HCT116 (cell line): Measurements from ENCODE around the gene CCDC146. TPM values are rescaled to one million over a fixed set of nuclear protein-coding genes. Genes with fewer than 3 reads are reported as not detected.

ENCODE experiments used
- ATAC-seq: fragments of 200-7000 bp; cut with Tn5 transposase; 2 replicates; pipeline ENCODE4 v1.9.1; 2020; ENCODE audit warnings: mild to moderate bottlenecking, moderate library complexity
- BruUV-seq: library from RNA; stranded (reverse); fragments of 400-500 nt; replicated peaks from 2 replicates; lab custom pipeline; 2021; lab: Mats Ljungman, UMichigan
- CTCF ChIA-PET: fragments of 300-600 bp; sonication (Branson Sonifier 250); formaldehyde crosslinking; loops from one replicate; lab custom pipeline; 2021; ENCODE audit warnings: antibody characterized with exemption; lab: Charles Lee
- POLR2A ChIA-PET: fragments of 300-600, 350-600 bp; sonication (Branson Sonifier 250); formaldehyde crosslinking; loops from one replicate; lab custom pipeline; 2021; ENCODE audit warnings: antibody characterized with exemption; lab: Charles Lee
- RAD21 ChIA-PET, 2 experiments: fragments of 300-600 bp; sonication (Branson Sonifier 250); formaldehyde crosslinking; loops; one replicate each; lab custom pipeline; 2023; ENCODE audit warnings: low total read pairs in 2 of 2; ENCODE audit not compliant: uncharacterized antibody in 2 of 2, unreplicated experiment in 2 of 2, low non-redundant PET in 1 of 2; lab: Charles Lee
- DNase-seq: peaks from one replicate; pipeline ENCODE4 v3.0.0-alpha.2; 2010; ENCODE audit warnings: low read depth, low spot score
- H2AFZ ChIP-seq: fragments of 200-600 bp; shearing (Covaris generic), sonication (generic); 2 replicates; pipeline ENCODE4 v1.6.1; 2017; ENCODE audit warnings: low read depth, mixed run types, mixed read lengths, antibody characterized with exemption, low read length; ENCODE audit not compliant: poor library complexity, severe bottlenecking
- H3K27ac ChIP-seq: 2 replicates; pipeline ENCODE4 v1.5.1; 2012; ENCODE audit warnings: low read depth, low read length
- H3K27me3 ChIP-seq: fragments of 200-600 bp; sonication (generic); 2 replicates; pipeline ENCODE4 v1.6.1; 2016; ENCODE audit warnings: mixed run types, low read length, mixed read lengths; ENCODE audit not compliant: insufficient read depth
- H3K36me3 ChIP-seq, 2 experiments: fragments of 200-500 bp in 1 of 2; fragments of 200-600 bp in 1 of 2; sonication (Bioruptor generic) in 1 of 2; sonication (generic) in 1 of 2; 2 replicates each; pipeline versions ENCODE4 v1.5.1 to v1.6.1; 2014 to 2016; ENCODE audit warnings: low read length in 2 of 2, inconsistent platforms in 1 of 2, mixed read lengths in 1 of 2, mixed run types in 1 of 2; ENCODE audit not compliant: insufficient read depth in 2 of 2, control insufficient read depth in 1 of 2
- H3K4me1 ChIP-seq, 2 experiments: fragments of 200-600 bp in 1 of 2; sonication (generic) in 1 of 2; 2 replicates each; pipeline versions ENCODE4 v1.5.1 to v1.6.1; 2012 to 2017; ENCODE audit warnings: low read length in 2 of 2, inconsistent platforms in 1 of 2, mild to moderate bottlenecking in 1 of 2, mixed read lengths in 1 of 2, mixed run types in 1 of 2, moderate library complexity in 1 of 2; ENCODE audit not compliant: insufficient read depth in 2 of 2, control insufficient read depth in 1 of 2
- H3K4me2 ChIP-seq: fragments of 200-600 bp; sonication (generic); 2 replicates; pipeline ENCODE4 v1.6.1; 2017; ENCODE audit warnings: mixed run types, low read length, mixed read lengths
- H3K4me3 ChIP-seq, 2 experiments: fragments of 200-600 bp in 1 of 2; sonication (generic) in 1 of 2; replicated peaks in 1 of 2; 2 replicates each; pipeline ENCODE4 v1.5.1; 2011 to 2016; ENCODE audit warnings: low read length in 2 of 2, control low read depth in 1 of 2, low read depth in 1 of 2, mild to moderate bottlenecking in 1 of 2, mixed read lengths in 1 of 2, mixed run types in 1 of 2
- H3K79me2 ChIP-seq: fragments of 200-600 bp; sonication (generic); 2 replicates; pipeline ENCODE4 v1.6.1; 2017; ENCODE audit warnings: mild to moderate bottlenecking, mixed run types, low read length, moderate library complexity, mixed read lengths; ENCODE audit not compliant: insufficient read depth
- H3K9ac ChIP-seq: fragments of 200-600 bp; sonication (generic); 2 replicates; pipeline ENCODE4 v1.6.1; 2016; ENCODE audit warnings: low read length, mixed read lengths
- H3K9me2 ChIP-seq: fragments of 200-600 bp; sonication (generic), shearing (Covaris generic); 2 replicates; pipeline ENCODE4 v1.6.1; 2017; ENCODE audit warnings: mixed run types, mild to moderate bottlenecking, moderate library complexity; ENCODE audit not compliant: insufficient read depth
- H3K9me3 ChIP-seq, 2 experiments: fragments of 200-500 bp in 1 of 2; fragments of 200-600 bp in 1 of 2; sonication (Bioruptor generic) in 1 of 2; sonication (generic) in 1 of 2; 2 replicates each; pipeline ENCODE4 v1.6.1; 2014 to 2017; ENCODE audit warnings: low read length in 2 of 2, mixed read lengths in 2 of 2, inconsistent platforms in 1 of 2, low read depth in 1 of 2, mild to moderate bottlenecking in 1 of 2, mixed run types in 1 of 2, moderate library complexity in 1 of 2; ENCODE audit not compliant: control insufficient read depth in 1 of 2, insufficient read depth in 1 of 2
- H4K20me1 ChIP-seq: fragments of 200-600 bp; sonication (generic), shearing (Covaris generic); 2 replicates; pipeline ENCODE4 v1.6.1; 2017; ENCODE audit warnings: mixed run types, mild to moderate bottlenecking, moderate library complexity; ENCODE audit not compliant: insufficient read depth
- CTCF ChIP-seq, 3 experiments: fragments of 200-600 bp in 1 of 3; sonication (generic) in 1 of 3; IDR thresholded peaks in 2 of 3; conservative IDR thresholded peaks in 1 of 3; 2 replicates each; pipeline ENCODE4 v1.5.1; 2012 to 2017; ENCODE audit warnings: low read depth in 2 of 3, low read length in 2 of 3, antibody characterized with exemption in 1 of 3, borderline replicate concordance in 1 of 3, control low read depth in 1 of 3, mild to moderate bottlenecking in 1 of 3, mixed read lengths in 1 of 3, mixed run types in 1 of 3, moderate library complexity in 1 of 3; ENCODE audit not compliant: insufficient read depth in 1 of 3
- EGR1 ChIP-seq: IDR thresholded peaks from 2 replicates; pipeline ENCODE4 v1.6.1; 2012; ENCODE audit warnings: low read depth
- EZH2 ChIP-seq: fragments of 200-600 bp; sonication (generic); IDR thresholded peaks from 2 replicates; pipeline ENCODE4 v1.6.1; 2017; ENCODE audit warnings: antibody characterized with exemption, mixed run types
- FOSL1 ChIP-seq: IDR thresholded peaks from 2 replicates; pipeline ENCODE4 v1.6.1; 2012; ENCODE audit warnings: low read depth
- POLR2A ChIP-seq: IDR thresholded peaks from 2 replicates; pipeline ENCODE4 v1.7.0; 2011; ENCODE audit warnings: borderline replicate concordance; ENCODE audit not compliant: insufficient read depth, insufficient read length; ENCODE audit errors: extremely low read depth
- SIN3A ChIP-seq: IDR thresholded peaks from 2 replicates; pipeline ENCODE4 v1.6.1; 2012; ENCODE audit warnings: low read depth
- SP1 ChIP-seq: IDR thresholded peaks from 2 replicates; pipeline ENCODE4 v1.6.1; 2012; ENCODE audit warnings: low read depth
- YY1 ChIP-seq: IDR thresholded peaks from 2 replicates; pipeline ENCODE4 v1.6.1; 2011; ENCODE audit warnings: low read length, low read depth, moderate library complexity, mild to moderate bottlenecking; ENCODE audit not compliant: insufficient replicate concordance; ENCODE audit errors: extremely low read depth
- ZNF274 ChIP-seq: fragments of 200-500 bp; sonication (Bioruptor generic); IDR thresholded peaks from 2 replicates; pipeline ENCODE4 v1.6.1; 2014; ENCODE audit warnings: mild to moderate bottlenecking, low read depth, low read length, inconsistent platforms
- intact Hi-C: fragments of 100-400 bp; cut with micrococcal nuclease; formaldehyde crosslinking; loops from 2 replicates; pipeline ENCODE4 v1.10.0; 2022
- total RNA-seq: library from RNA; stranded (reverse); gene quantifications from one replicate; pipeline ENCODE4 v1.2.1, GENCODE V29; 2021; ENCODE audit not compliant: unreplicated experiment

CCDC146 gene
- total RNA-seq, 1 experiment from 2014 or later, result 6.3 TPM

- no peaks in the 10 kb centered on the region for H4K20me1 ChIP-seq
- no TSS peak for BruUV-seq
- H2AFZ ChIP-seq, result no peak overlapping the region
- ChIA-PET RAD21 (no interaction called here), POLR2A (no interaction called here), CTCF (no interaction called here)
- no peaks in the 10 kb centered on the region for H3K4me1 ChIP-seq
- no peak overlapping the region for H3K4me2 ChIP-seq
- no peaks in the 10 kb centered on the region for H3K36me3 ChIP-seq
- H3K9me2 ChIP-seq, result no peaks in the 10 kb centered on the region
- no peak overlapping the region for H3K9ac ChIP-seq
- no peak overlapping the region for H3K4me3 ChIP-seq
- intact Hi-C loops, result no loop called here
- H3K9me3 ChIP-seq, result no peaks in the 10 kb centered on the region
- no peak for TF ChIP-seq SIN3A
- TF ChIP-seq SP1, result no peak
- no peak for TF ChIP-seq EZH2
- TF ChIP-seq FOSL1, result no peak
- TF ChIP-seq EGR1, result no peak
- no peak for TF ChIP-seq CTCF (IDR thresholded peaks at IDR 0.05 in 2 of 3, conservative IDR thresholded peaks at IDR 0.05 in 1 of 3; ENCODE audit: borderline replicate concordance in 1 of 3, insufficient read depth in 1 of 3, low read depth in 2 of 3, low read length in 2 of 3)
- TF ChIP-seq ZNF274, result no peak
- no peaks in the 10 kb centered on the region for H3K79me2 ChIP-seq
- no peak overlapping the region for H3K27ac ChIP-seq
- ATAC-seq (no peak), DNase-seq (no peak)
- no peaks in the 10 kb centered on the region for H3K27me3 ChIP-seq
Measured at GRCh38 chr7:77188731-77189437, 66.5 kb downstream of the CCDC146 start.

DNA sequence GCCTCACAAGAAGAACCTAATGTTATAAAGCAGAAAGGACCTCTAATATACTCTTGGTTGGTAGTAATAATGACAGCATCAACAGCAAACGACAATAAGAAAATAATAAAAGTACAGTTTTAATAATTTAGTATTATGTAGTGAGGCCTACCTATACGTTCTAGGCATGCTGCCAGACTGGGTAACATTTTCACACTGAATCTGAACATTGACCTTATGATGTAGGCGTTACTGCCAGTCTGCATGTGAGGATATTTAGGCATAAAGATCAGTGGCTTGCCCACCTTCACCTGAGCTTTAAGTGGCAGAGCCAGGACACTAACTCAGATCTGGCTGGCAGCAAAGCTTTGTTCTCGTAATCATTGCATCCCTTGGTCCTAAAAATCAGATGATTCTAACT, 74.7 kb downstream of the CCDC146 start:
- TF ChIP-seq EGR1 (no peak), YY1 (no peak), POLR2A (no peak), EZH2 (no peak)
- DNase-seq (no peak), ATAC-seq (no peak)
- Histone ChIP-seq H3K79me2 (no peaks in the 10 kb centered on the region), H3K4me2 (no peak overlapping the region), H3K9me3 (no peaks in the 10 kb centered on the region), H2AFZ (no peak overlapping the region), H3K9ac (no peak overlapping the region), H3K9me2 (no peaks in the 10 kb centered on the region), H4K20me1 (no peaks in the 10 kb centered on the region), H3K27ac (no peak overlapping the region), H3K36me3 (no peaks in the 10 kb centered on the region), H3K4me3 (no peak overlapping the region), H3K27me3 (no peaks in the 10 kb centered on the region), H3K4me1 (no peaks in the 10 kb centered on the region)
- ChIA-PET CTCF (no interaction called here), RAD21 (no interaction called here), POLR2A (no interaction called here)
- no TSS peak for BruUV-seq
- intact Hi-C loops, result no loop called here
